OCI-LY3 (cell line): ENCODE results near the gene SMCO3.

Experiments used
- H2AFZ ChIP-seq: fragments of 200-600, 300-600 bp; shearing (Covaris generic); 2 replicates; pipeline ENCODE4 v1.6.0; 2014; ENCODE audit warnings: antibody characterized with exemption, low read depth, low read length
- H3K27ac ChIP-seq: fragments of 200-600, 300-600 bp; sonication (generic); 2 replicates; pipeline ENCODE4 v1.5.1; 2014; ENCODE audit warnings: mild to moderate bottlenecking, low read length, moderate library complexity, mixed read lengths
- H3K27me3 ChIP-seq: fragments of 200-600, 300-600 bp; sonication (generic); 2 replicates; pipeline ENCODE4 v1.6.1; 2014; ENCODE audit warnings: low read depth, low read length, mixed read lengths
- H3K36me3 ChIP-seq: fragments of 200-600, 300-600 bp; sonication (generic); replicated peaks from 2 replicates; pipeline ENCODE3; 2014; ENCODE audit warnings: low read depth, low read length, mixed read lengths
- H3K4me1 ChIP-seq: fragments of 300-600, 200-600 bp; sonication (generic); 2 replicates; pipeline ENCODE4 v1.6.1; 2014; ENCODE audit warnings: low read length, mixed read lengths
- H3K4me2 ChIP-seq: fragments of 200-600, 300-600 bp; sonication (generic); 2 replicates; pipeline ENCODE4 v1.6.1; 2014; ENCODE audit warnings: low read length, mixed read lengths
- H3K4me3 ChIP-seq: fragments of 300-600, 200-600 bp; sonication (generic); 2 replicates; pipeline ENCODE4 v1.5.1; 2014; ENCODE audit warnings: antibody characterized with exemption, mild to moderate bottlenecking, low read length, moderate library complexity
- H3K79me2 ChIP-seq: fragments of 300-600, 200-600 bp; shearing (Covaris generic); 2 replicates; pipeline ENCODE4 v1.6.1; 2014; ENCODE audit warnings: mild to moderate bottlenecking, low read length, mixed read lengths
- H3K9ac ChIP-seq: fragments of 300-600, 200-600 bp; shearing (Covaris generic); 2 replicates; pipeline ENCODE4 v1.6.0; 2014; ENCODE audit warnings: mild to moderate bottlenecking, low read length, moderate library complexity
- H3K9me3 ChIP-seq: fragments of 200-600, 300-600 bp; shearing (Covaris generic); 2 replicates; pipeline ENCODE4 v1.6.1; 2014; ENCODE audit warnings: low read length, mixed read lengths; ENCODE audit not compliant: insufficient read depth
- H4K20me1 ChIP-seq: fragments of 200-600, 300-600 bp; sonication (generic); 2 replicates; pipeline ENCODE4 v1.6.1; 2016; ENCODE audit warnings: low read length, mixed read lengths; ENCODE audit not compliant: insufficient read depth
- EZH2phosphoT487 ChIP-seq: fragments of 200-600 bp; shearing (Covaris generic); IDR thresholded peaks from 2 replicates; pipeline ENCODE4 v1.6.1; 2018; ENCODE audit warnings: antibody characterized with exemption, mixed run types, low read depth
- TF ChIP-seq, protein P1 (sequence below): fragments of 200-600, 300-600 bp; sonication (generic); IDR thresholded peaks from 2 replicates; pipeline ENCODE4 v1.5.1; 2014; ENCODE audit warnings: antibody characterized with exemption, low read length, low read depth

Gene SMCO3

DNA sequence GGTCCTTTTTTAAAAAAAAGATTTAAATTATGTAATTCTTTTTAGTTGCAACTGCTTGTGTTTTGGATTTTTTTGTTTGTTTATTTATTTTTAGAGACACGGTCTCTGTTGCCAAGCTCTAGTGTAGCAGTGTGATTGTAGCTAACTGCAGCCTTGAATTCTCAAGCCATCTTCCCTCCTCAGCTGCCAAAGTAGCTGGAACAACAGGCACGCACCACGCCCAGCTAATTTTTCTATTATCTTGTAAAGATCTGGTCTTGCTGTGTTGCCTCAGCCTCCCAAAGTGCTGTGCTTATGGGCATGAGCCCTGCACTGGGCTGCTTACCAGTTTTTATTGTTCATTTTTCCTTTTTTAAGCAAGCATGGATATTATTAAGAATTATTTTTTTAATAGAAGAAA is 40.0 kb upstream of the SMCO3 start:
- no peaks in the 10 kb centered on the region for H3K9me3 ChIP-seq
- no peaks in the 10 kb centered on the region for H3K79me2 ChIP-seq
- no peak overlapping the region for H2AFZ ChIP-seq
- no peaks in the 10 kb centered on the region for H3K27me3 ChIP-seq
- peaks cover 16% of the 10 kb centered on the region; the same call in 1 of the 2 replicates for H3K4me1 ChIP-seq
- H4K20me1 ChIP-seq, result no peaks in the 10 kb centered on the region
- no peak for TF ChIP-seq EZH2phosphoT487
- TF ChIP-seq, protein P1, sequence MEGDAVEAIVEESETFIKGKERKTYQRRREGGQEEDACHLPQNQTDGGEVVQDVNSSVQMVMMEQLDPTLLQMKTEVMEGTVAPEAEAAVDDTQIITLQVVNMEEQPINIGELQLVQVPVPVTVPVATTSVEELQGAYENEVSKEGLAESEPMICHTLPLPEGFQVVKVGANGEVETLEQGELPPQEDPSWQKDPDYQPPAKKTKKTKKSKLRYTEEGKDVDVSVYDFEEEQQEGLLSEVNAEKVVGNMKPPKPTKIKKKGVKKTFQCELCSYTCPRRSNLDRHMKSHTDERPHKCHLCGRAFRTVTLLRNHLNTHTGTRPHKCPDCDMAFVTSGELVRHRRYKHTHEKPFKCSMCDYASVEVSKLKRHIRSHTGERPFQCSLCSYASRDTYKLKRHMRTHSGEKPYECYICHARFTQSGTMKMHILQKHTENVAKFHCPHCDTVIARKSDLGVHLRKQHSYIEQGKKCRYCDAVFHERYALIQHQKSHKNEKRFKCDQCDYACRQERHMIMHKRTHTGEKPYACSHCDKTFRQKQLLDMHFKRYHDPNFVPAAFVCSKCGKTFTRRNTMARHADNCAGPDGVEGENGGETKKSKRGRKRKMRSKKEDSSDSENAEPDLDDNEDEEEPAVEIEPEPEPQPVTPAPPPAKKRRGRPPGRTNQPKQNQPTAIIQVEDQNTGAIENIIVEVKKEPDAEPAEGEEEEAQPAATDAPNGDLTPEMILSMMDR, result no peak
- H3K27ac ChIP-seq, result no peak overlapping the region
- no peaks in the 10 kb centered on the region for H3K36me3 ChIP-seq
- no peak overlapping the region for H3K9ac ChIP-seq
- no peak overlapping the region for H3K4me2 ChIP-seq
- no peak overlapping the region for H3K4me3 ChIP-seq

- Histone ChIP-seq H3K4me2 (no peak overlapping the region), H3K27ac (no peak overlapping the region), H3K36me3 (no peaks in the 10 kb centered on the region), H3K4me3 (no peak overlapping the region), H2AFZ (no peak overlapping the region), H3K79me2 (no peaks in the 10 kb centered on the region), H4K20me1 (no peaks in the 10 kb centered on the region), H3K9me3 (no peaks in the 10 kb centered on the region), H3K9ac (no peak overlapping the region), H3K27me3 (no peaks in the 10 kb centered on the region), H3K4me1 (peaks cover 6% of the 10 kb centered on the region; the same call in 1 of the 2 replicates)
- TF ChIP-seq, protein P1, result no peak
- TF ChIP-seq EZH2phosphoT487, result no peak
Observed at GRCh38 chr12:14852880-14853279, 38.9 kb upstream of the SMCO3 start.

DNA sequence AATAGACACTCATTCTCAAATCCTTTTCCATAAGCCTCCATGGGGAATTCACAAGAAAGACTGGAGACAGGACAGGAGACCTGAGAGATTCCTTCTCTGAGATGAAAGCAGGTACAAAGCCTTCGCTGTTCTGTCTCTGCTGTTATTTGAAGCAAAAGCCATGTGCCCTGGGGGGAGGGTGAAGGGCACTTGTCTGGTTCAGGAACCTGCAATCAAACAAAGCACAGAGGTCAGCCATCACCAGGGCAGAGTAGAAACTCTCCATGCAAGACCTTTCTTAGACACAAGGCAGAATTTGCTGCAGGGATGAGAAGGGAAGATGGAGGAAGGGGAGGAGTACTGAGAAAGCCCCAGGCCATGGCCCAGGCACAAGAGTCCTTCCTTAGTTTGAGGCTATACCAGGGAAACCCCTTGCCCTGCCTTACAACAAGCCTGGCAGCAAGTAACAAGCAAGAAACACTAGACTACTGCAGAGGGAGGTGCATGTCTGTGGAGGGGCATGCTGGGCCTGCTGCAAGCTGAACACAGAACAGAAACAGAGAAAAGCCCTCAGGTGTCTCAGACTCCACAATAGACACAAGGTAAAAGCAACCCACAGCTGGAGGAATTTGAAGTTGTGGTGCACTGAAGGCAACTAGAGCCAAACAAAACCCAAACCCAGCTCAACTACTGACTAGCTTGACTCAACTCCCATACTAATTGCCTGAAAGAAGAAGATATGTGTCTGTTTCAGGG is 37.1 kb upstream of the SMCO3 start:
- H3K9me3 ChIP-seq, result no peaks in the 10 kb centered on the region
- H3K79me2 ChIP-seq, result no peaks in the 10 kb centered on the region
- TF ChIP-seq, protein P1, result no peak
- TF ChIP-seq EZH2phosphoT487, result no peak
- no peak overlapping the region for H3K27ac ChIP-seq
- no peak overlapping the region for H2AFZ ChIP-seq
- no peak overlapping the region for H3K4me3 ChIP-seq
- H3K4me1 ChIP-seq, result peaks cover 5% of the 10 kb centered on the region; the same call in 1 of the 2 replicates
- no peak overlapping the region for H3K9ac ChIP-seq
- H3K27me3 ChIP-seq, result no peaks in the 10 kb centered on the region
- H3K4me2 ChIP-seq, result no peak overlapping the region
- H3K36me3 ChIP-seq, result no peaks in the 10 kb centered on the region
- no peaks in the 10 kb centered on the region for H4K20me1 ChIP-seq

DNA sequence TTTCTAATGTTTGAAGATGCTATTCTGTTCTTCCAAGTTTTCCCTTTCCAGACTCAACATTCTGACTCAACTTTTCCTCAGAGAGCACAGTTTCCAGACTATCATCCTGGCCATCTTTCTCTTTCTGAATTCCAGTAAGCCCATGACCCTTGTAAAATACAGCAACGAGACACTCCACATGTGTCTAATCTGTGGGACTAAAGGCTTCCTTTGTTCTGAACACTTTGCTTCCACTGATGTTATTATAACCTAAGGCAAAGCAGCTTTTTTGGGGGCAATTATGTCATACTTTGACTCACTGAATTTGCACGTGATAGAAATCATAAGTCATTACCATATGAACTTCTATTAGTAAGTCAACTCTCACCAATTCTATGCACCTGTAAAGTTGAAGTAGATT is 35.7 kb upstream of the SMCO3 start:
- Histone ChIP-seq H3K4me2 (no peak overlapping the region), H3K4me3 (no peak overlapping the region), H3K27ac (no peak overlapping the region), H3K9me3 (no peaks in the 10 kb centered on the region), H3K27me3 (no peaks in the 10 kb centered on the region), H3K79me2 (no peaks in the 10 kb centered on the region), H2AFZ (no peak overlapping the region), H4K20me1 (no peaks in the 10 kb centered on the region), H3K9ac (no peak overlapping the region), H3K4me1 (peaks cover 5% of the 10 kb centered on the region; the same call in 1 of the 2 replicates), H3K36me3 (no peaks in the 10 kb centered on the region)
- TF ChIP-seq, protein P1, result no peak
